K562 (cell line): ENCODE measurements around the gene SLCO3A1. TPM values are rescaled to one million over a fixed set of nuclear protein-coding genes. Genes with fewer than 3 reads are reported as not detected.

Source experiments
- LARP7 ChIP-seq: fragments of 450-650 bp; IDR thresholded peaks from 2 replicates; pipeline ENCODE4 v1.6.1; 2016
- MGA ChIP-seq: fragments of 450-650 bp; IDR thresholded peaks from 2 replicates; pipeline ENCODE4 v1.6.1; 2016; ENCODE audit warnings: mild to moderate bottlenecking, moderate library complexity
- NCOR1 ChIP-seq: fragments of 450-650 bp; IDR thresholded peaks from 2 replicates; pipeline ENCODE4 v1.6.1; 2016; ENCODE audit warnings: mild to moderate bottlenecking, moderate library complexity
- NR2F6 ChIP-seq: fragments of 450-650 bp; formaldehyde crosslinking; IDR thresholded peaks from 2 replicates; pipeline ENCODE4 v1.4.0; 2020; ENCODE audit warnings: mild to moderate bottlenecking
- polyA plus RNA-seq, 8 experiments: library from polyadenylated mRNA; depleted of rRNA in 4 of 8; stranded (reverse) in 5 of 8; unstranded in 3 of 8; fragments of >200 nt; fragmentation: Nextera tagmentation in 2 of 8; fragmentation: Illumina TruSeq in 1 of 8; extraction: Ambion mirVana in 2 of 8; extraction: Trizol in 1 of 8; gene quantifications; 2 replicates each; pipeline versions ENCODE4 v1.2.1 to v1.2.3, GENCODE V29; 2011 to 2014; ENCODE audit warnings: inconsistent platforms in 1 of 8, missing spikeins in 1 of 8
- total RNA-seq, 7 experiments: library from RNA; depleted of rRNA in 6 of 7; stranded (reverse); fragments of >200 nt in 6 of 7; fragmentation: Illumina TruSeq in 2 of 7; extraction: Trizol in 2 of 7; gene quantifications; 2 replicates each; pipeline versions ENCODE4 v1.2.1 to v1.2.3, GENCODE V29; 2011 to 2021; ENCODE audit warnings: low replicate concordance in 1 of 7

The SLCO3A1 gene
- total and polyA plus RNA-seq, 9 of the 15 experiments (the other 6 are each of a cell fraction or from before 2014, with no cell fraction given) = 0.01 to 0.84 (median 0.06) TPM; not detected in 3

GRCh38 chr15:91889111-91889815 is 35.8 kb downstream of the SLCO3A1 start (continued):
- TF ChIP-seq MGA (no peak), NR2F6 (CRISPR knock-in tag) (no peak), NCOR1 (no peak), LARP7 (no peak)
- TF ChIP-seq, all 486 proteins: peak for 0
